ENCODE data around the gene GAL.

The GAL gene

DNA sequence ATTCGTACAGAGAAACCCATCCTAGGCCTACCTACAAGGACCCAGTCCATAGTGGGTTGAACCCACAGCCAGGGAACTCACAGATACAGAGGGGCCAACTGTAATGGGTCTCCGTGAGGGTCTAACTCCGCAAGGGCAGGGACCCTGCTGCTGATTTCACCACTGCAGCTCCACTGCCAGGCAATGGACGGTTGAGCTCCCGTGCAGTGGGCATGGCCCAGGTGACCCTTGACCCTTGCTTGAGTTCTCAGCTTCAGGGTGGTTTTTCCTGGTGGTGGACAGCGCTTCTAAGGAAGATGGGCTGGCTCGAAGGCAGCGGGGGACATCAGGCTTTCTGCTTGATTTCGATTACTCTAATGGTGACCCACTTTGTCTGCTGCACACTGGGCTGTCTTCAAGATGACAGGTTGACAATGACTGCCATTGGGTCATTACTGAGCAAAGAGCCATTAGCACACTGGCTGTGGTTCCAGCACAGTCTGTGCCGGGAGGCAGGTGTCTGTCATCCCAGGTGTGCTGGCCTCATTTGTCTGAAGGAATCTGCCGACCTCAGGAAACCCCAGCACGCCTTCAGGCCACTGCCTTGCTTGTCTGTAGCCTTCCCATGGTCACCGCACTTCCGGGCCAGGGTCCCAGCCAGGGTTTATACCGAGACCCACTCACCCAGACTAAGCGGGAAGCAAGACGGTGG lies 3.7 kb upstream of the GAL start:
- DNase-seq (ENCODE audit: low read depth in 4 of 4, low spot score in 1 of 4): no peak

DNA sequence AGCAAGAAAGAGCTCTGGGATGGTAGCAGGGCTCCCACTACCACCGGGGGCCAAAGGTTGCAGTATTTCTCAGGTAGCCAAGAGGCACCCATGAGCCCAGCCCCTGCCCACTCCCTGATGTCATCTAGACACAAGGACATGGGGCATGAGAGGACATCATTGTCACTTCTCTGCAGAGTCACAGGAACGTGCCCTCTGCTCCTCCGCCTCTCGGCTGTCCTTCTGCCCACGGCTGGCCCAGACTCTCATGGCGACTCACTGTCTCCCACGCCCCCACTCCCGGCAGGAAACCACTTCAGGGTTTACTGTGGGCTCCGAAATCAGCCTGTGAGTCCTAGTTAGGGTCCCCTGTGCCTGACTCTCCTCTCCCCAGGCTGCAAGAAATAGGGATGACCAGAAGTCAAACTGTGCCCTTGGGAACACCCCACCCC lies 1.8 kb upstream of the GAL start:
- DNase-seq (ENCODE audit: low read depth in 4 of 4, low spot score in 1 of 4): no peak

DNA sequence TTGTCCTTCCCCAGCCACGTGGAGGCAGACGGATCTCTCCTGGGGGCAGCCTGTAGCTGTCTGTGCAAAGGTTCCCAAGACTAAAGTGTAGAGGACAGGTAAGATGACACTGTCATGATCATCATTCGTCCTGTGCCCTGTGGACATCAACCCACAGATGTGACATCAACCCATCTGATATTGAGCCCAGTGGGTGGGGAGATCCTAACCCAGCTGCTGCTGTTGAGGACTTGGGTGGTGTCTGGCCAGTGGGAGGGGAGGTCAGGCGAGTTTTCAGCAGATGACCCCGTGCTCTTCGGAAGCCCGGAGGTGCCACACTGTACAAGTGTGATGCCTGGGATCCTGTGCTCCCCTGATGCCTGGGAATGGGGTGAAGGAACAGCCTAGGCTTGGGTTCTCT lies 1.2 kb upstream of the GAL start:
- DNase-seq (ENCODE audit: low read depth in 4 of 4, low spot score in 1 of 4): no peak

DNA sequence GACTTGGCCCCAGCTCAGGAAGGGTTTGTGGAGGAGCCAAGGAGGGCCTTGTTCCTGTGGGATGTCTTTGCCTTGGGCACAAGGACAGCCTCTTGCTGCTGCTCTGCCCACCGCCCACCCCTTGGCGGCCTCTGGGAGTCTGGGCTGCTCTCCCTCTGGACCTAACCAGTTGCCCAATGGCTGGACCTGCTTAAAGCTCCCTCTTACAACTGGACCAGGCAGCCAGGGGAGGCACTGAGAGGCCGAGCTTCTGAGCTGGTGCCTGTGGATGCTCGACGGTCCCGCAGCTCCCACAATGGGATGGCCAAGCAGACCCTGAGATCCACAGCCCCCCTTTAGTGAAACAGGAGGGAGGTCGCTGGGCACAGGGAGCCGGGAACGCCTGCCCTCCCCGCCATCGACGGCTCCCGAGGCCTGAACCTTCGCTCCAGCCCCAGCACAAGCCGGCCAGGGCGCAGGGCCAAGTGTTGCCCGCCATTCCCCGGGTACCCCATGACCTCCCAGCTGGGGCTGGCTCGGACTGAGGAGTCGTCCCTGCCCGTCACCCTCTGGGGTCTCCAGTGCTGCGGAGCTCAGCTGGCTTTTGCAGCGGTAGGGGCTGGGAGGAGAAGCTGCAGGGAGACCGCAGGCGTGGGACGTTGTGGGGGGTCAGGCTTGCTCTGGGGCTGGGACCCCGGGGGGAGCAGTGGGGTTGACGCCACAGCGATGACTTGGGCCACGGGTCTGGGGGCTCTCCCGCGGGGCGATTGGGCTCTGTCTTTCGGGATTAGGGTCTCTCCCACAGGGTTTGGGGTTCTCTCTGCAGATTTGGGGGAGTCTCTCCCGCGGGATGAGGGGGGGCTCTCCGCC lies 584 bp upstream of the GAL start:
- DNase-seq (ENCODE audit: low read depth in 4 of 4, low spot score in 1 of 4): no peak

DNA sequence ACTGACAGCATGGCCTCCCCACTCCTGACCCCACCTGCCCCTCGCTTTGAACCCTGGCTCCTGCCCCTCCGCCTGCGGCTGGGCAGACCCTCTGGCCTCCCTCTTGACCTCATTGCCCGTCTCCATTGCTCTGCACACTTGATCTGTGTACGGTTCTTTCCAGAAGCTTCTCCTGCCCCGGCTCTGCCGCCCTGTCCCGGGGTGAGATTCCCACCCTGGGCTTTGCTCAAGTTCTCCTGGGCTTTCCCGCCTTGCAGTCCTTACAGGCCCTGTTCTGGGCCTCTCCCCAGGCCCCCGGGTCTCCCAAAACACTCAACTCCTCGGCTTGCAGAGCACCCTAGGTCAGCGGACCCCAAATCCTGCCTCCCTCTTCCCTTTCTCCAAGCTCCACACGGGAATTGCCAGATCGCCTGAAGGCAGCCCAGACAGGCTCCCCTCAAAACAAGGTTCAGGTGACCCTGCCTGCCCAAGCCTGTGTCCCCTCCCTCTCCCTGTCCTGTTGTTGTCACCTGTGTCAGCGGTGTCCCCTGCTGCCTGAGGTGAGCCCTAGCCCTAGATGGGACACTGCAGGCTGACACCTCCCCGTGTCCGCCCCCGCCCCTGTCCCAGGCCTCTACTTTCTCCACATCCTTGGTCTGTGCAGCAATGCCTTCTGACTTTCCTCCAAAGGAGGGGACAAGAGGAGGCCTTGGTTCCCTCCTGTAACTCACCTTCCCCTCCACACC lies 1.5 kb downstream of the GAL start:
- DNase-seq (ENCODE audit: low read depth in 4 of 4, low spot score in 1 of 4): no peak

DNA sequence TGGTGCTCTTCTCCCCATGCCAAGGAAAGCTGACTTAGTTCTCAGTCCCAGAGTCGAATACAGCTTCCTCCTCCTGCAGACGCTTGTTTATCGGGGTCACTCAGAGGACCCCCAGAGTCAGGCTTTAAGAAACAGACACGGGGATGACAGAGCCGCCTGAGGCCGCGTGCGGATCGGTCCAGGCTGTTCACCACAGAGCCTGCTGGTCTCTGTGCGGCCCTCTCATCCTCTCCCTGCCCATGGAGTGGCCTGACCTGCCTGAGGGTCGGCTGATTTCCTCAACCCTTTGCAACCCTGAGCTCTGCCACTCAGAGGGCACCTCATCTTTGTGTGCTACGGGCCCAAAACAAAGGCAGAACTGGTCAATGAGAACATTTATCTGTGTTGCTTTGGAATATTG lies 2.1 kb downstream of the GAL start:
- no peak for DNase-seq (ENCODE audit: low read depth in 4 of 4, low spot score in 1 of 4)

DNA sequence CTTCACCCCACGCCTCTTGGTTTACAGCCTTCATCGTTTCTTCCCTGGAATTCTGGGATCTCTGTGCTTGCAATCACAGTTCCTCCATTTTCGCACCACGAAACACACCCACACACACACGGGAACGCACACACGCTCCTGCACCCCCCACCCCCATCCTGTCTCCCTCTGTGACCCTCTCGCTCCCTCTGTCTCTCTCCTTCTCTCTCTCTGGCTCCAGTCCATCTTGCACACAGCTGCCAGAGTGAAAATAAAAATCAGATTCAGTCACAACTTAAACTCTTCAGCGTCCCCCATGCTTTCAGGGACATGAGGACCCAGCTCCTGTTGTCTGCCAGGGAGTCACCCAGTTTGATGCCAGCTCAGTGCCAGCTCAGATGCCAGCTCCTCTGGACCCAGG lies 3.0 kb downstream of the GAL start:
- no peak for DNase-seq (ENCODE audit: low read depth in 4 of 4, low spot score in 1 of 4)

DNA sequence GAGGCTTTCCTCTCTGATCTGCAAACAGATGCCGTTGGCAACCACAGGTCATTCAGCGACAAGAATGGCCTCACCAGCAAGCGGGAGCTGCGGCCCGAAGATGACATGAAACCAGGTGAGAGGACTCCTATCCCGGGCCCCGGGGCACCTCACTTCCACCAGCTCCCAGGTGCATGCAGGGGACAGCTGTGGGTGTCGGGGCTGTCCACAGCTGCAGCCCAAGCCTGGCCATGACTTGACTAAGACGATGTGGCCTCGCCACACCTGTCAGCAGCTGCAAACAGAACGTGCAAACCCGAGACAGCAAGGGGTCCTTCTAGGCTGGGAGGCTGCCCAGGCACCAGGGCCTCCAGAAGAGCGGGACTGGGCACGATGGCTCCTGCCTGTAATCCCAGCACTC lies 3.6 kb downstream of the GAL start:
- DNase-seq (ENCODE audit: low read depth in 4 of 4, low spot score in 1 of 4): no peak

DNA sequence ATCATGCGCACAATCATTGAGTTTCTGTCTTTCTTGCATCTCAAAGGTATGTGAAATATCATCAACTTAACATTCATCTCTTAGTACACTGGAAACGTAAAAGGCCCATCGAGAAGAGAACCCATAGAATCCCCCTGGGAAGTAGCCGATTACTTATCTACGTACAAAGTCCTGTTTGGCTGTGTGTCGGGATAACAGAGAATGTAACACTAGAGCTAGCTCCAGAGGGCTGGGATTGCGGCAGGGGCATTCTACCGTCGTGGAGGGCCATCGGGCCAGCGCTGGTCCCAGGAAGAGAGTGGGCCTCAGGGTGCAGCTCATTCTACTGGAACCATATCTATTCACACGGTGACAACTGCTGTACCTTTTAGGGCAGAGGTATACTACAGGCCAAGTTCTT lies 4.5 kb downstream of the GAL start:
- no peak for DNase-seq (ENCODE audit: low read depth in 4 of 4, low spot score in 1 of 4)

DNA sequence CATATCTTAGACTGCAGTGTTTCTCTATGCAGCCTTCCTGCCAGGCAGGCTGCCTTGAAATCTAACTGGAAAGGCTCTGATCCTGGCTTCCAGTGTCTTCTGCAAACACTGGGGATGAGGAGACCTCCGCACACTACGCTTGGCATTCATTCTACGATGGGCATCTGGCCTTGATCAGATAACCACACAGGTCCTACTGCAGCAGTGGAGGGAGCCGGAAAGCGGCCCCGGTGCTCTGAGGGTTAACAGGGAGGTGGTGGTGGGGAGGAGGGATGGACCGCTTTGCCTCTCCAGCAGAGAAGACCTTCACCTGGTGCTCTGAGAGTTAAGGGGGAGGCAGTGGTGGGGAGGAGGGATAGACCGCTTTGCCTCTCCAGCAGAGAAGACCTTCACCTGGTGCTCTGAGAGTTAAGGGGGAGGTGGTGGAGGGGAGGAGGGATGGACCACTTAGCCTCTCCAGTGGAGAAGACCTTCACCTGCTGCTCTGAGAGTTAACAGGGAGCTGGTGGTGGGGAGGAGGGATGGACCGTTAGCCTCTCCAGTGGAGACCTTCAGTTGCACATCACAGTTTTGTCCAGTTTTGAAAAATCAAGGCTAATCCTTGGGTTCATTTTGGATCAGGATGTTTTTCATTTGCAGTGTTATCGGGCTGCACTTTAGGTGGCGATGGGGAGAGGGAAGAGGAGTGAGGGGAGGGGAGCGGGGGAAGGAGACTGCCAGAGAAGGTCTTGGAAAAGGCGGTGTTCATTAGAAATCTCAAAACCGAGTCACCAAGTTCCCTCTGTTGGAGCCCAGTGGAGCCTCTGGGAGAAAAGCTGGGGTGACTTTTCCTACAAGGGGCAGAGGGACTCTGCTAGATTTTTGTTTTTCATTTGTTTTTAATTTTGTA lies 5.6 kb downstream of the GAL start:
- DNase-seq (ENCODE audit: low read depth in 4 of 4, low spot score in 1 of 4): no peak

DNA sequence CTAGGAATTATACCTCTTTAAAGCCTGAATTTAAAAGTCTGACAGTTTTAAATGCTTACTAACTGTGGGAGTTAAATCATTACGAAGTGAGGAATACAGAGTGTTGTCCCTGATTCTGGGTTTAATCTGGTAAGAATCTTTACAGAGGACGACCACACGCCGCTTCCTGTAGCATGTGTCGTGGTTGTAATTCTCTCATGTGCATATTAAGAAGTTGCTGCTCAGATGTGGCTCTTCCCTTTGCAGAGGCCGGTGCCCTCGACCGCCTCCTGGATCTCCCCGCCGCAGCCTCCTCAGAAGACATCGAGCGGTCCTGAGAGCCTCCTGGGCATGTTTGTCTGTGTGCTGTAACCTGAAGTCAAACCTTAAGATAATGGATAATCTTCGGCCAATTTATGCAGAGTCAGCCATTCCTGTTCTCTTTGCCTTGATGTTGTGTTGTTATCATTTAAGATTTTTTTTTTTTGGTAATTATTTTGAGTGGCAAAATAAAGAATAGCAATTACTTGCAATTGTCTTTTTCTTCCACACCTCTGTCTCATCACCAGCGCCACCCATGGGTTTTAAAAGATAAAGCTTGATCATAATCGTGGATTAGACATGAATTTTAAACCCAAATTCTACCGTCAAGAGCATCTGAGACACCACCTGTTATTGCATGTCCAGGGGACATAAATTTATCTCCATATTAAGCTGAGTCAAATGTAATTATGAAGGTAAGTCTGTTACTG lies 6.5 kb downstream of the GAL start:
- no peak for DNase-seq (ENCODE audit: low read depth in 4 of 4, low spot score in 1 of 4)

DNA sequence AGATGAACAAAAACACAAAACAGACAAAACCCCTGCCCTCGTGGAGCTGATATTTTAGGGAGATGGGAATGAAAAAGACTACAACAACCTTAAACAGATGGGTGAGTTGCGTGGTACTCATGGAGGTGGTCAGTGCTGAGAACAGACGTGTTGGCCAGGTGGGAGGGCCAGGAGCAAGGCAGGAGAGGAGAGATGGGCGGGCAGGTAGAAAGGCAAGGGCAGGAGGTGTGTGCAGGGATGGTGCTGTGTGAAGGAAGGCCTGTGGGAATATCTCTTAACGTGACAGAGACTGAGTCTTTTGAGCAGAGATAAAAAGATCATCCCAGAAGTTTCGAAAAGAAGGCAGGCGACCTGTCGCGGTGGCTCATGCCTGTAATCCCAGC lies 7.0 kb downstream of the GAL start:
- DNase-seq (ENCODE audit: low read depth in 4 of 4, low spot score in 1 of 4): no peak

DNA sequence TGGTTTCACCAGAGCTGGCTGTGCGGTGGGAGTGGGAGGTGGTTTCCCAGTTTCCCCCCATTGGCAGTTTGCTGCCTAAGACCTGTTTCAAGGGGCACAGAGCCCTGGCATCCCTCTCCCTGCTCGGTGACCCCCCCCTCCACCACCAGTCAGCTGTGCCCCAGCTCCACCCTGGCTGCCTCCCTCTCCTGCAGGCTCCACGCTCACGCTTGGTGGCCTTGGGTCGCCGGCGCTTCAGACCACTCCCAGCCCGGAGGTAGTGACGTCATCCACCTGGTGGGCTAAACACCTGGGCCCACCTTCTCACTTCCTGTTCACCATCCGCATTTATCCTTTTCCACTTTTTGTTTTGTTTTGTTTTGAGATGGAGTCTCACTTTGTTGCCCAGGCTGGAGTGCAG lies 7.8 kb downstream of the GAL start:
- no peak for DNase-seq (ENCODE audit: low read depth in 4 of 4, low spot score in 1 of 4)

DNA sequence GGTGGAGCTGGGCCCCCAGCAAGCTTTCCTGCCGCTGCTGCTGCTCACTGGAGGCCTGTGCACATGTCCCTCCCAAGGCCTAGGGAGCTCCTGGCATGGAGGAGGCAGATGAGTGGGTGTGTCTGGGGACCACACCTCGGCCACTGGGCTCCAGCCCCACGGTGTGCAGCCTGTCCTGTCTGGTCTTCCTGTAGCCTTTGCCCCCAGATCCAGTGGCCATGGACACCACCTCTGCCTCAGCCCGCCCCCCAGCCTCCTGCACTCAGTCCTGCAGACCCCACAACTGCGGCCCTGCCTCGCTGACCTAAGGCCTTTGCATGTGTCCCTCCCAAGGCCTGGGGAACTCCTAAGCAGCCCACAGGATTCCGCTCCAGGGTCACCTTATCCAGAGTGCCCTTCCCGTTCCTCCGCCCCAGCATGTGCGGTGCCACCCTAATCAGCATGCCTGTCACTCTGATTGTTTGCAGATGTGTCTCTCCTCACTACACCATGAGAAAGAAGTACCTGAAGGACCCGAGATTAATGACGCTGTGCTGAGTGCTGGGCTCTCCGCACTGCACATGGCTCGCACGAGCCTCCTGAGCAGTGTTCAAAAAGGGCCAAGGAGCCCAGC lies 8.6 kb downstream of the GAL start:
- no peak for DNase-seq (ENCODE audit: low read depth in 4 of 4, low spot score in 1 of 4)

DNA sequence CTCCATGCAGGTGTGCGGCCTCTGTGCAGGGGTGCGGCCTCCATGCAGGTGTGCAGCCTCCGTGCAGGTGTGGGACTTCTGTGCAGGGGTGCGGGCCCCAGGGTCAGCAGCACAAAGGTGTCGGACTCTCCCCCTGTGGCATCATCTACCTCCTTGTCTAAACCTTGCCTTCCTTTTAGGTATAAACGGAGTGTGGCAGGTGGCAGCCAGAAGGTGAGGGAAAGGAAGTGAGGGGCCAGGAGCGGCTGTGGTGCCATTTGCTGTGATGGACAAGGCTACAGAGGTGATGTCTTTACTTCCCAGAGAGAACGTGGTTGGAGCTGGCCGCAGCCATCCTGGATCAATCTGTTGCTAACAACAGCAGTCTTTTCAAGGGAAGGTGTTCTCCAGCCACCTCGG lies 9.1 kb downstream of the GAL start:
- DNase-seq (ENCODE audit: low read depth in 4 of 4, low spot score in 1 of 4): no peak

DNA sequence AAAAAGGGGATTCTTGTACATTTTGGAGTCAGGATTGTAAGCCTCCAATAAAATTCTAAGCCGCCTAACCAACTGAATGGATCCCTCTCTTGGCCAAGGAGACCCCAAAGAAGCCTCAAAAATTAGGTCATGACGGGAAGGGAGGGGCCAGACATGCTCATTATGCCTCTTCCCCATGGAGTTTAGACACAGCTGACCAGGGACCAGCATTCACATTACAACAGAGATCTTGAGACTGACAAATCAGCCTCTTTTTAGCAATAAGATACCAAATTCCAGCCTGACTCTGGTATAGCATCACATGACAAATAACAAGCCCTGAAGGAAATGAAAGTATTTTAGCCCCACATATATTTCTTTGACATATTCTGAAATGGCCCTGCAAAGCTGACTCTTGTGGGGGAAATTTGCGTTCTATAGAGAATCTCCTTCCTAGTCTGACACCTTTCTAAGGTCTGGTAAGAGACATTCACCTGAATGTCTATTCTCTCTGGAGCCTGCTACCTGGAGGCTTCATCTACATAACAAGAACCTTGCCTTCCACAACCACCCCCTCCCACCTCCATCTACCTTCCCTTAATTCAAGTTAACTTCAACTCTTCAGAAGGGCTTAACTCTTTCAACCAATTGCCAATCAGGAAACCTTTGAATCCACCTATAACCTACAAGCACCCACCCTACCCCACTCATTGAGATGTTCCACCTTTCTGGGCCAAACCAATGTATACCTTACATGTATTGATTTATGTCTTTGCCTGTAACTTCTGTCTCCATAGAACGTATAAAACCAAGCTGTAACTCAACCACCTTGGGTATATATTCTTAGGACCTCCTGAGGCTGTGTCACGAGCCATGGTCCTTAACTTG lies 10.3 kb downstream of the GAL start:
- no peak for DNase-seq (ENCODE audit: low read depth in 4 of 4, low spot score in 1 of 4)

DNA sequence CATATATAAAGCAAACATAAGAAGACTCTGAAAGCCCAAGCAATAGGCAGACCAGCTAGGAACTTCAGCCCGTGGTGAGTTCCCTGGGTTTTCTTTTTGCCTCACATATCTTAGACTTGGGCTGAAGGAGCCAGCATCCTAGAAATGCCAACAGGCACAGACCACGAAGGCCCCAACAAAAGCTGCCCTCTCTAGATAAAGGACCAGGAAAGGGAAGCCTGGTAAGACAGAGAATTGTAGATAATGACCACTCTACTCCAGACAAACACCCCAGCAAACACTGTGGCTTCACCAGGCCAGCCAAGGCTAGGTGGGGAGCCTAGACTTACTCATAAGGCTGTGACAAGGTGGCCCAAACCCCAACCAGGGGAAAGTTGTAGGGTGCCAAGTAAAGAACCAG lies 11.2 kb downstream of the GAL start:
- DNase-seq (ENCODE audit: low read depth in 4 of 4, low spot score in 1 of 4): no peak

DNA sequence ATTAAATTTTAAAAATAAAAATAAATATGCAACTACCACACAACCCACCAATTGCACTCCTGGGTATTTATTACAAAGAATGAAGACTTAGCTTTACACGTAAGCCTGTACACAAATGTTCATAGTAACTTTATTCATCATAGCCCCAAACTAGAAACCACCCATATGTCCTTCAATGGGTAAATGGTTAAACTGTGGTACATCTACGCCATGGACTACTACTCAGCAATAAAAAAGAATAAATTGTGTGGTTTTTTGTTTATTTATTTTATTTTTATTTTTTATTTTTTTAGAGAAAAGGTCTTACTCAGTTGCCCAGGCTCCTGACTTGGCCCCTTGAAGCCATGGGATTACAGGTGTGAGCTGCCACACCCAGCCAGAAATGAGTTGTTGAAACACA lies 14.6 kb downstream of the GAL start:
- DNase-seq (ENCODE audit: low read depth in 4 of 4, low spot score in 1 of 4): no peak

DNA sequence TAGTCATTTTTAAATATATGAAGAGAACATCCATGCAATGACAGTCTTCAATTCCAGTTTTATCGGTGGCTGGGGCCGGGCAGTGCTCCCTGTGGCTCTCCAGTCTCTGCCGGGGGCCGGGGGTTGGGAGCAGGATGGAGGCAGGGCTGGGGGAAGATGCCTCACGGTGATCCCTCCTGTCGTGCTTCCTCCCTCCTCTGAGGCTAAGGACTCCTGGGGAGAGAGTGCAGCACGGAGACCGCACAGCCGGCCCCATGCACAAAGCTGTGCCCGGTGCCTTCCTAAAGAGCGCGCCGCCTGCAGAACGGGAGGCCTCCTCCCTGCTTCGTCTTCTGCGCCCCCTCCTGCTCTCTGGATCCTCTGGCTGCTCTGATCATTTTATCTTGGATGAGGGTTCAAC lies 20.5 kb downstream of the GAL start:
- no peak for DNase-seq (ENCODE audit: low read depth in 4 of 4, low spot score in 1 of 4)
